Naive B cell (primary cell): Measurements from ENCODE around the gene PTPRC. TPM values are rescaled to one million over a fixed set of nuclear protein-coding genes. Genes with fewer than 3 reads are reported as not detected.

Experiments
- ATAC-seq, 2 donors: fragments of 150-1000 bp; cut with Tn5 transposase; 2 replicates each; pipeline ENCODE4 v1.10.0; 2021; ENCODE audit warnings: low read depth in 2 of 2, mild to moderate bottlenecking in 2 of 2, moderate library complexity in 2 of 2
- DNase-seq: peaks from one replicate; pipeline ENCODE4 v3.0.0; 2022
- H3K27ac Mint-ChIP-seq, 6 donors: one replicate each; pipeline ENCODE4 v1.8.0; 2020 to 2022; ENCODE audit warnings: mild to moderate bottlenecking in 6 of 6, mixed read lengths in 6 of 6, moderate library complexity in 5 of 6, inconsistent platforms in 2 of 6
- H3K27me3 Mint-ChIP-seq, 3 donors: one replicate each; pipeline ENCODE4 v1.8.0; 2021 to 2022; ENCODE audit warnings: mixed read lengths in 3 of 3, mild to moderate bottlenecking in 1 of 3
- H3K36me3 Mint-ChIP-seq, 2 donors: one replicate each; pipeline ENCODE4 v1.8.0; 2020 to 2022; ENCODE audit warnings: mixed read lengths in 2 of 2, inconsistent platforms in 1 of 2, mild to moderate bottlenecking in 1 of 2
- H3K4me1 Mint-ChIP-seq, 3 donors: one replicate each; pipeline ENCODE4 v1.8.0; 2020 to 2022; ENCODE audit warnings: mixed read lengths in 3 of 3, inconsistent platforms in 1 of 3, mild to moderate bottlenecking in 1 of 3, moderate library complexity in 1 of 3
- H3K4me3 Mint-ChIP-seq, 8 donors: one replicate each; pipeline ENCODE4 v1.8.0; 2020 to 2022; ENCODE audit warnings: mild to moderate bottlenecking in 8 of 8, mixed read lengths in 8 of 8, moderate library complexity in 8 of 8, inconsistent platforms in 2 of 8
- H3K9me3 Mint-ChIP-seq, 7 donors: one replicate each; pipeline ENCODE4 v1.8.0; 2020 to 2022; ENCODE audit warnings: mixed read lengths in 7 of 7, mild to moderate bottlenecking in 5 of 7, inconsistent platforms in 2 of 7, moderate library complexity in 1 of 7
- polyA plus RNA-seq, 6 donors: library from polyadenylated mRNA; unstranded; fragments of 300-500 nt; fragmentation: Illumina TruSeq; gene quantifications; one replicate each; pipeline ENCODE4 v1.2.3, GENCODE V29; 2021; ENCODE audit warnings: low read depth in 6 of 6

PTPRC gene
- polyA plus RNA-seq, 6 donors from 2014 or later = 771 to 1,016 (median 851) TPM

- Mint-ChIP-seq H3K4me1 (peaks cover 42 to 52% (median 48%) of the 10 kb centered on the region in 3 donors), H3K27me3 (no peaks in the 10 kb centered on the region), H3K4me3 (peak overlapping the region; percentile 78 to 96 (median 90)), H3K9me3 (no peaks in the 10 kb centered on the region), H3K27ac (peak overlapping the region; percentile 76 to 95 (median 91)), H3K36me3 (peaks cover 19 to 22% of the 10 kb centered on the region in 2 donors)
- no peak for DNase-seq
- ATAC-seq = no peak
Observed at GRCh38 chr1:198640174-198640573, 1.3 kb downstream of the PTPRC start.

DNA sequence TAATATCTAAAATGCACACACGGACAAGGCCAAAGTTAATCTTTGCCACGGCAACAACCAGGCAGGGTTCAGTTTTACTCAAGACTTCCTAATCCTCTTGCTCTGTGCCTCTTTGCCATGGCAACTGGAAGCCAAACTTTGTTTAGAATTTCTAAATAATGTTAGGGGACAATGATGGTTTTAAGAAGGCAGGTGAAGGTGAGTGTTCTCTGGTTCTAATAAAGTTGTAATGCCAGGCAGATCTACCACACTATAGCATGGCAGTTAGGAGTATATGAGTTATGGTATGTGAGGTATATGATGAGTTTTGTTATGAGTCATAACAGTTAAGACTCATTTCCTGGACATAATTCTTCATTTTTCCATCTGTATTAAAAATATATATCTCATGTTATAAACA lies 2.7 kb downstream of the PTPRC start:
- Mint-ChIP-seq H3K4me1 (peaks cover 35 to 52% (median 37%) of the 10 kb centered on the region in 3 donors), H3K4me3 (peak overlapping the region; percentile 78 to 95 (median 88)), H3K9me3 (no peaks in the 10 kb centered on the region), H3K27ac (peak overlapping the region; percentile 49 to 96 (median 72)), H3K27me3 (no peaks in the 10 kb centered on the region), H3K36me3 (peaks cover 19 to 22% of the 10 kb centered on the region in 2 donors)
- ATAC-seq (no peak), DNase-seq (no peak)

DNA sequence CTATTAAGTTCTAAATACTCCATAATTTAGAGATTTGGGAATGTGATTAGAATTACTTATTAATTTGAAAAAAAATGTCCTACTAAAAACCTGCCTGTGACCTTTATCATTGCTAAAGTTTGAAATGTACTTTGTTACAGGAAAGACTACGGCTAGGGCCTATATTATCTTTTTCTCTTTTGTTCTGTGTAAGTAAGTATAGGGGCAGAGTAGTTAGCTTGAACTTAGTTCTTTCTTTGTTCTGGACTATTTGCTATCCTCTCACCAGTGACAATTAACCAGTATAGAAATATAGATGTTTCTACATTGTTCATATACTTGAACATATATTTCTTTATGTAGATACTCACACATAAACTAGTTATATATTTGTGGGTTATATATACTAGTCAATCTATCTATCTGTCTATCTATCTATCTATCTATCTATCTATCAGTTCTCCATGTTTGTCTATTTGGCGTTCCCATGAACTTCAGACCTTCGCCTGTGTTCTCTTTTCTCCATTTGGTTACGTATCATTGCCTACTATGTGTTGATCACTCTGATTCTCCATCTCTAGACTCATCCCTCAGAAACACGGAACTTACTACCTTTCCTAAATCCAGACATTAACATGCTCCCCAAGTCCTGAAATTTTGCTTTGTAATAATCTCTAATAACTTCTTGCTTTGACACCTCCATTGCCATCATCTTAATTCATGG lies 3.3 kb downstream of the PTPRC start:
- Mint-ChIP-seq H3K4me1 (peaks cover 38 to 52% (median 38%) of the 10 kb centered on the region in 3 donors), H3K9me3 (no peaks in the 10 kb centered on the region)
- ATAC-seq = no peak

DNA sequence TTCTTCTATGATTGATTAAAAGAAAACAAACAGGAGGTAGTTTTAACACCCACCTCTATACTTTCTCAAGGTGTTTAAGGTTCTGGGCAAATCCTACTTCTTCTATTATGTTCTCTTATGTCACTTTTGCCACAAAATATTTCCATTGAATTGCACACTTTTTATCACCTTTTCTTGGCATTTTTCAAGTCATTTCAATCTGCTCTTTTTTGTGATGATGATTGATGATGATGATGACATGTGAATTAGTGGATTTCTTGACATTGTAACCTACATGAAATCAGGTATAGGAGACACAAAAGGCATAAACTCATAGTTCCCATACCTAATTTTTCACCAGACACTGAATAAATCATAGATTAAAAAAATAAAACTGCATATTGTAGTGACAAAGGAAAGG lies 4.1 kb downstream of the PTPRC start:
- H3K36me3 Mint-ChIP-seq = peaks cover 26 to 30% of the 10 kb centered on the region in 2 donors
- peak overlapping the region; percentile 57 to 96 (median 89) for H3K27ac Mint-ChIP-seq
- H3K27me3 Mint-ChIP-seq = no peaks in the 10 kb centered on the region
- H3K4me3 Mint-ChIP-seq = peak overlapping the region; percentile 78 to 95 (median 88)
- H3K4me1 Mint-ChIP-seq = peaks cover 36 to 54% (median 37%) of the 10 kb centered on the region in 3 donors
- ATAC-seq = no peak
- no peak for DNase-seq
- no peaks in the 10 kb centered on the region for H3K9me3 Mint-ChIP-seq

More for the DNA sequence above, 3.3 kb downstream of the PTPRC start:
- Mint-ChIP-seq H3K4me3 (peak overlapping the region; percentile 78 to 95 (median 88)), H3K36me3 (peaks cover 24 to 27% of the 10 kb centered on the region in 2 donors), H3K27ac (peak overlapping the region; percentile 8 to 93 (median 79)), H3K27me3 (no peaks in the 10 kb centered on the region)
- no peak for DNase-seq

GRCh38 chr1:198643808-198644207 lies 5.0 kb downstream of the PTPRC start:
- Mint-ChIP-seq H3K9me3 (no peaks in the 10 kb centered on the region), H3K4me1 (peaks cover 37 to 58% (median 41%) of the 10 kb centered on the region in 3 donors), H3K27ac (peak overlapping the region in 4 of 6 donors; percentile 47 to 88 (median 73)), H3K4me3 (peak overlapping the region; percentile 73 to 90 (median 82)), H3K36me3 (peaks cover 30 to 33% of the 10 kb centered on the region in 2 donors), H3K27me3 (no peaks in the 10 kb centered on the region)
- DNase-seq = no peak
- no peak for ATAC-seq

- DNase-seq (no peak), ATAC-seq (no peak)
- Mint-ChIP-seq H3K4me1 (peaks cover 66 to 88% (median 69%) of the 10 kb centered on the region in 3 donors), H3K27me3 (no peaks in the 10 kb centered on the region), H3K9me3 (no peaks in the 10 kb centered on the region), H3K27ac (peak overlapping the region in 4 of 6 donors; percentile 47 to 86 (median 54)), H3K4me3 (peak overlapping the region; percentile 25 to 86 (median 58)), H3K36me3 (peaks cover 46 to 50% of the 10 kb centered on the region in 2 donors)
Observed at GRCh38 chr1:198647055-198647454, 8.2 kb downstream of the PTPRC start.

GRCh38 chr1:198648592-198648991 lies 9.8 kb downstream of the PTPRC start:
- H3K4me3 Mint-ChIP-seq = peak overlapping the region in 6 of 8 donors; percentile 8 to 72 (median 56)
- H3K36me3 Mint-ChIP-seq = peaks cover 30 to 40% of the 10 kb centered on the region in 2 donors
- ATAC-seq (no peak), DNase-seq (no peak)
- H3K9me3 Mint-ChIP-seq = no peaks in the 10 kb centered on the region
- peaks cover 60 to 84% (median 60%) of the 10 kb centered on the region in 3 donors for H3K4me1 Mint-ChIP-seq
- peak overlapping the region; percentile 26 to 93 (median 66) for H3K27ac Mint-ChIP-seq
- H3K27me3 Mint-ChIP-seq = no peaks in the 10 kb centered on the region

- H3K9me3 Mint-ChIP-seq = no peaks in the 10 kb centered on the region
- no peaks in the 10 kb centered on the region for H3K27me3 Mint-ChIP-seq
- peaks cover 26 to 36% of the 10 kb centered on the region in 2 donors for H3K36me3 Mint-ChIP-seq
- peak overlapping the region; percentile 50 to 76 (median 60) for H3K4me3 Mint-ChIP-seq
- ATAC-seq (no peak), DNase-seq (no peak)
- peaks cover 54 to 81% (median 56%) of the 10 kb centered on the region in 3 donors for H3K4me1 Mint-ChIP-seq
- H3K27ac Mint-ChIP-seq = peak overlapping the region; percentile 33 to 76 (median 58)
Observed at GRCh38 chr1:198649232-198649967, 10.6 kb downstream of the PTPRC start.

DNA sequence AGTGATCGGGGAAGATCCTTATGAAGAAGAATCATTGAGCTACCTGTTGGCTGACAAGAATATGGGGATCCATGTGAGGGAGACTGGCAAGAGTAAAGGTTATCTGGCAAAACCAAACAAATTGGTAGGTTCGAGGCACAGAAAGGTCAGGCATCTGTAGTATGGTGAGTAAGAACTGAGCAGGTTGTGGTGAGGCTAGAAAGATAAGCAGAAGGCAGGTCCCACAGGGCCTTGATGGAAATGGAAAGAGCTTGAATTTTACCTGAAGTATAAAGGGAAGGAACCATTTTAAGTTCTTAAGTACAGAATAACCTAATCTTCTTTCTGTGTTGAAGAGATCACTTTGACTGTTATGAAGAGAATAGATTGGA lies 11.1 kb downstream of the PTPRC start:
- Mint-ChIP-seq H3K27me3 (no peaks in the 10 kb centered on the region), H3K27ac (peak overlapping the region; percentile 33 to 76 (median 58)), H3K9me3 (no peaks in the 10 kb centered on the region), H3K4me3 (peak overlapping the region; percentile 50 to 76 (median 60)), H3K4me1 (peaks cover 52 to 81% (median 56%) of the 10 kb centered on the region in 3 donors), H3K36me3 (peaks cover 26 to 36% of the 10 kb centered on the region in 2 donors)
- DNase-seq (no peak), ATAC-seq (no peak)

DNA sequence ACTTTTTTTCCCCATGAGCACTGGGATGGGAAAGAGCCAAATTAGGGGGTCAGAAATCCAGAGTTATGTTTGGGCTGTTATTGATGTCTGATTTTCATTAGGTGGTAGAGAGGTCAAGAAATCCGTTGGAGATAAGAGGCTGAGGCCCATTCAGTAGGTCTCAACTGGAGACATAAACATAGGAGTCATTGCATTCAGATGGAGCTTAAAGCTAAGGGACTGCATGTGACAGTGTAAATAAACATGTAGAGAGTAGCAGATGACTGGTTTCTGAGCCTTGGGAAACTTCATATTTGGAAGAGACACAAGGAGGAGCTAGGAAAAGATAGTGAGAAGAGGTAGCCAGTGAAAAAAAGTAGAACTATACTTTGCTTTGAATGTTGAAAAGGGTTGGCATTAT lies 11.7 kb downstream of the PTPRC start:
- peak overlapping the region; percentile 50 to 76 (median 60) for H3K4me3 Mint-ChIP-seq
- DNase-seq = no peak
- H3K27ac Mint-ChIP-seq = peak overlapping the region; percentile 33 to 86 (median 62)
- no peak for ATAC-seq
- H3K4me1 Mint-ChIP-seq = peaks cover 55 to 78% (median 59%) of the 10 kb centered on the region in 3 donors
- peaks cover 26 to 36% of the 10 kb centered on the region in 2 donors for H3K36me3 Mint-ChIP-seq
- H3K9me3 Mint-ChIP-seq = no peaks in the 10 kb centered on the region
- no peaks in the 10 kb centered on the region for H3K27me3 Mint-ChIP-seq

DNA sequence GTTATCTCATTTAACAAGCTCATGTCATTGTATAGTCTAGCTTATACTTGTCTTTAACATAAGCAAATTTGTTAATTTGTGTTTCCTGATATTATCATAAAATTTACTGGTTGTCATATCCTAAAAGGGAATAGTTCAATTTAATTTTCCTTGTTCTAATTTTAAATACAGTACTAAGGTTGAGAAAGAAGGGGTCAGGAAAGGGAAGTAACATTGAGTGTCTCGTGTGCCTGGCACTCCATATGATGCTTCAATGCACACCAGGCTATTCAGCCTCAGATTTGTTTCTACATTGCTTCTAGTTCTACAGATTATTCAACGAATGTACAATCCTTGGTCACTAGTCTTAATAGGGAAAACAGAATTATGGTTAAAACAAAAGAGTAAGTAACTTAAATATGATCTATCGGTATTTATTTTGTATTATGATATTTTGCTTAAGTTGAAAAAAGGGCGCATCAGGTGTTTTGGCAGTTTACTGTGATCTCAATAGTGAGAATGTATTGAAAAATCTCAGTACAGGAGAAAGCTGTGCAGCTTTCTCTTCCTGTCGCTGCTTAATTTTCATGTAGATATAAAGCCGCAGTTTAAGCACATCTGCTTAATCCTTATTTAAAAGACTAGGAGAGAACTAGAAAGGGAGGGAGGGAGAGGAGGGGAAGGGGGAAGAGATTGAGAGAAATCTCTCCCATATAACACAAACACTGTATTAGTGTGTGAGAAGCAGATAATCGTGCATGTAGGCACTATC lies 13.0 kb downstream of the PTPRC start:
- peak; percentile 82 to 83 for ATAC-seq
- peak; percentile 36 for DNase-seq
- Mint-ChIP-seq H3K27me3 (no peaks in the 10 kb centered on the region), H3K9me3 (no peaks in the 10 kb centered on the region), H3K36me3 (peaks cover 24 to 34% of the 10 kb centered on the region in 2 donors), H3K4me1 (peaks cover 57 to 78% (median 68%) of the 10 kb centered on the region in 3 donors), H3K27ac (peak overlapping the region; percentile 50 to 88 (median 74)), H3K4me3 (peak overlapping the region; percentile 58 to 82 (median 74))

- no peaks in the 10 kb centered on the region for H3K9me3 Mint-ChIP-seq
- peaks cover 60 to 75% (median 70%) of the 10 kb centered on the region in 3 donors for H3K4me1 Mint-ChIP-seq
- peak overlapping the region in 3 of 6 donors; percentile 18 to 94 (median 65) for H3K27ac Mint-ChIP-seq
Observed at GRCh38 chr1:198653808-198654413, 15.1 kb downstream of the PTPRC start.

More at GRCh38 chr1:198653808-198654413, 15.1 kb downstream of the PTPRC start:
- Mint-ChIP-seq H3K27me3 (no peaks in the 10 kb centered on the region), H3K36me3 (peaks cover 17 to 22% of the 10 kb centered on the region in 2 donors), H3K4me3 (no peak overlapping the region)
- ATAC-seq = no peak
- DNase-seq = no peak
